GM21786 (cell line): Measurements from ENCODE around the gene APOL1.
A peak's percentile ranks its signal among the peaks of the same experiment; 100 is the strongest.
"Not testable (repeated sequence)": the region's sequence is repeated elsewhere in the genome, so short reads cannot be mapped to it uniquely, and the experiment has no call there.

Experiments used
- ATAC-seq: cut with Tn5 transposase; IDR thresholded peaks from one replicate; pipeline ENCODE4 v1.9.1; 2021; ENCODE audit not compliant: unreplicated experiment

APOL1 gene

GRCh38 chr22:36224245-36224644 is 28.7 kb upstream of the APOL1 start:
- ATAC-seq, result no peak

- no peak for ATAC-seq
Observed at GRCh38 chr22:36225333-36225922, 27.5 kb upstream of the APOL1 start.

- ATAC-seq, result no peak
Observed at GRCh38 chr22:36226189-36226588, 26.7 kb upstream of the APOL1 start.

GRCh38 chr22:36227396-36227795 is 25.5 kb upstream of the APOL1 start:
- no peak for ATAC-seq

- ATAC-seq, result no peak
Observed at GRCh38 chr22:36227806-36228205, 25.1 kb upstream of the APOL1 start.

GRCh38 chr22:36228369-36228768 is 24.6 kb upstream of the APOL1 start:
- not testable (repeated sequence) for ATAC-seq

GRCh38 chr22:36228944-36229343 is 24.0 kb upstream of the APOL1 start:
- ATAC-seq, result no peak

- ATAC-seq, result not testable (repeated sequence)
Observed at GRCh38 chr22:36229649-36230048, 23.3 kb upstream of the APOL1 start.

GRCh38 chr22:36231051-36231450 is 21.9 kb upstream of the APOL1 start:
- not testable (repeated sequence) for ATAC-seq

GRCh38 chr22:36232715-36233401 is 20.1 kb upstream of the APOL1 start:
- ATAC-seq, result no peak

GRCh38 chr22:36233796-36234195 is 19.1 kb upstream of the APOL1 start:
- ATAC-seq, result no peak

GRCh38 chr22:36234213-36234612 is 18.7 kb upstream of the APOL1 start:
- ATAC-seq, result no peak

- no peak for ATAC-seq
Observed at GRCh38 chr22:36234919-36235318, 18.0 kb upstream of the APOL1 start.

- no peak for ATAC-seq
Observed at GRCh38 chr22:36235585-36235984, 17.3 kb upstream of the APOL1 start.

GRCh38 chr22:36236388-36237319 is 16.3 kb upstream of the APOL1 start:
- ATAC-seq, result no peak

- no peak for ATAC-seq
Observed at GRCh38 chr22:36237462-36238372, 15.2 kb upstream of the APOL1 start.

GRCh38 chr22:36238373-36239149 is 14.4 kb upstream of the APOL1 start:
- no peak for ATAC-seq

- ATAC-seq, result no peak
Observed at GRCh38 chr22:36239150-36239400, 13.9 kb upstream of the APOL1 start.

GRCh38 chr22:36239401-36240171 is 13.3 kb upstream of the APOL1 start, which contains the start of gene APOL2:
APOL2 (minus strand) TSS chr22:36239527; CDS start chr22:36233162, 6,365 bp downstream.
- ATAC-seq, result peak; percentile 81
